ENCODE data around the gene MSI2.

Gene MSI2

DNA sequence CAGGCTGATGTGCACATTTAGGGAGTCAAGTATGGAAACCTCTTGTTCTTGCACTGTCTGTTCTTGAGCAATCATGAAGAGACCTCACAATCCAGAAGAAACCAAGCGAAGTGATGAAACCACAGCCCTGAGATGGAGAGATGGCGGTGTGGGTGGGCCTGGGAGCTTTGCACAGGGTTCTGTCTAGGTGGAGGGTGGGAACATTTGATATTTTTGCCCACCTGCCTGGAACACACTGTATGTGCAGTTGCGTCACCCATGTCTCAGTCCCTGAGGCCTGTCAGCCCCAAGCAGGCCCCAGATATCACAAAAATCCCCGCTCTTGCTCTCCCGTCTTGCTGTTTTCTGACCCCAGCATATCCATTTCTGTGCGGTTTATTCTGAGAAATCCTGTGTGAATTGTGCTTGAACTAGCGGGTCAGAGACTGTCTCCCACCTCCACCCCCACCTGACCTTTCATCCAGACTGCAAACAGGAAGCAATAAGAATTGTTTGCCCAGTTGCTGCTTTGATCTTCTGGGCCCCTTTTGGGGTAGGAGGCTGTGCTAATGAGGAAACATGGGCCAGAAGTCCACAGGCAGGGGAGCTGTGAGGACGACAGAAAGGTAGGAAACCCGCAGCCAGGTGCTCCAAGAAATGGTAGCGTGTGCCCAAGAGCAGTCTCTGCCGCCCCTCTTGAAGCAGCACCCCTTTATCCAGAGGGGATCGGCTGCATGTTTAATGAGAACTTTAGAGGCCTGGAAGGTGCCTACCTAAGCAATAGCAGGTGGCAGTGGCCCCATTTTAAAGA is 304.9 kb downstream of the MSI2 start:
- no peak for DNase-seq (ENCODE audit: low read depth)
- no peak overlapping the region for H3K4me3 ChIP-seq (ENCODE audit: control insufficient read depth, low read depth, low read length)
- TF ChIP-seq, protein P1, sequence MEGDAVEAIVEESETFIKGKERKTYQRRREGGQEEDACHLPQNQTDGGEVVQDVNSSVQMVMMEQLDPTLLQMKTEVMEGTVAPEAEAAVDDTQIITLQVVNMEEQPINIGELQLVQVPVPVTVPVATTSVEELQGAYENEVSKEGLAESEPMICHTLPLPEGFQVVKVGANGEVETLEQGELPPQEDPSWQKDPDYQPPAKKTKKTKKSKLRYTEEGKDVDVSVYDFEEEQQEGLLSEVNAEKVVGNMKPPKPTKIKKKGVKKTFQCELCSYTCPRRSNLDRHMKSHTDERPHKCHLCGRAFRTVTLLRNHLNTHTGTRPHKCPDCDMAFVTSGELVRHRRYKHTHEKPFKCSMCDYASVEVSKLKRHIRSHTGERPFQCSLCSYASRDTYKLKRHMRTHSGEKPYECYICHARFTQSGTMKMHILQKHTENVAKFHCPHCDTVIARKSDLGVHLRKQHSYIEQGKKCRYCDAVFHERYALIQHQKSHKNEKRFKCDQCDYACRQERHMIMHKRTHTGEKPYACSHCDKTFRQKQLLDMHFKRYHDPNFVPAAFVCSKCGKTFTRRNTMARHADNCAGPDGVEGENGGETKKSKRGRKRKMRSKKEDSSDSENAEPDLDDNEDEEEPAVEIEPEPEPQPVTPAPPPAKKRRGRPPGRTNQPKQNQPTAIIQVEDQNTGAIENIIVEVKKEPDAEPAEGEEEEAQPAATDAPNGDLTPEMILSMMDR (IDR thresholded peaks at IDR 0.05; ENCODE audit: control insufficient read depth, insufficient read depth, low read depth, low read length, missing control alignments): no peak

DNA sequence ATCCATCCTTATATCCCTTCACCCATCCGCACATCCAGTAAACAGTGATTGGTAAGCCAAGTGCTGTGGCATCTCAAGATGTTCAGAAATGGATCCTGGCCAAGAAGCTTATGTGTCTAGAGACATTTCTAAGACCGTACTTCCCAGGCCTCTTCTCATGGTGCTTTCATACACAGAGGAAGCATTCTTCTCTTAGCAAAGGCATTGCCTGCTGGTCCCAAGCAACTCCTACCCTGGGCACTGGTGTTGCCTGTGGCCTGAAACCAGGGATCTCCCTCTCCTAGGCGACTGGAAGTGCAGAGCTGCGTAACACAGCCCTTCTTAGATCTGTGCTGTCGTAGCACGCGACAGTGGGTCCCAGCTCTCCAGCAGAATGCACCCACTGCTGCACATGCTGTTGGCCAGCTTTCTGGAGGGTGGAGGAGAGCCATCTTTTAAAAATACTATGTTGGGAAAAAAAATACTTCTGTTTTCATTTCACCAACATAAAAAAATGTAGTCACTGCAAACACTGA is 305.9 kb downstream of the MSI2 start:
- no peak for DNase-seq (ENCODE audit: low read depth)
- TF ChIP-seq, protein P1 (IDR thresholded peaks at IDR 0.05; ENCODE audit: control insufficient read depth, insufficient read depth, low read depth, low read length, missing control alignments): no peak
- H3K4me3 ChIP-seq (ENCODE audit: control insufficient read depth, low read depth, low read length): no peak overlapping the region

DNA sequence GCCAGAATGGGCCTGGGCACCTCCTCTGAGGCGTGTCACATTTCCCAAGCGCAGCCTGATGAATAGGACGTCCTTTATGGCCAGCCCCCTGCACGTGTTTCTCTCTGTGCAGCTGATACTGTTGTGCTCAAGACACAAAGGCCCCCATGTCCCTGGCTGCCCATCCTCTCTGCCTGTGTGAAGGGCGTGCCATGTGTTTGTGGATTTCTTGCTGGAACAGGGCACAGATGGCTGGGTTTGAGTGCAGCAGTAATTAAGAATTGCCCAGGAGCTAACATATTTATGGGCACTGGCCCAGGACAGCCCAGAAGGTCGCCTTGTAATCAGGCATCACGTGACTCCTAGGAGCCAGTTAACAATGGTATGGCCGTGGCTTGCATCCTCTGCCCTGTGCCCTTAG is 307.6 kb downstream of the MSI2 start:
- no peak overlapping the region for H3K4me3 ChIP-seq (ENCODE audit: control insufficient read depth, low read depth, low read length)
- TF ChIP-seq, protein P1 (IDR thresholded peaks at IDR 0.05; ENCODE audit: control insufficient read depth, insufficient read depth, low read depth, low read length, missing control alignments): no peak
- DNase-seq (ENCODE audit: low read depth): no peak

DNA sequence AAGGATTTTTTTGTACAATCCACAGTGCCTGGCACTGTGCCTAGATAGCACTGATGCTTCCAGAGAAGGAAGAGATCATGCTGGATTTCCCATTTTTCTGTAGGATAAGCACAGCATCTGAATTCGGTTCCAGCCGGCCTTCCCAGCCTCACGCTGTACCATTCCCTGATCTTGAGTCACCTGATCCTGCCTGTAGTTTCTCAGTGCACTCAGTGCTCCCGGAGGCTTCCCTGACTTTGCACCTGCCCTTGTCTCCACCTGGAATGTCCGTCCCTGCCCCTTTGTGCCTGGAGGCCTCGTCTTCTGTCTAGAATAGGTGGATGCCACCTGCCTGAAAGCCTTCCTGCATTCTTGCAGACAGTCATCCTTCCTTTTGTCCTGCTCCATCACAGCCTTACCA is 308.9 kb downstream of the MSI2 start:
- no peak overlapping the region for H3K4me3 ChIP-seq (ENCODE audit: control insufficient read depth, low read depth, low read length)
- DNase-seq (ENCODE audit: low read depth): no peak
- TF ChIP-seq, protein P1 (IDR thresholded peaks at IDR 0.05; ENCODE audit: control insufficient read depth, insufficient read depth, low read depth, low read length, missing control alignments): no peak

DNA sequence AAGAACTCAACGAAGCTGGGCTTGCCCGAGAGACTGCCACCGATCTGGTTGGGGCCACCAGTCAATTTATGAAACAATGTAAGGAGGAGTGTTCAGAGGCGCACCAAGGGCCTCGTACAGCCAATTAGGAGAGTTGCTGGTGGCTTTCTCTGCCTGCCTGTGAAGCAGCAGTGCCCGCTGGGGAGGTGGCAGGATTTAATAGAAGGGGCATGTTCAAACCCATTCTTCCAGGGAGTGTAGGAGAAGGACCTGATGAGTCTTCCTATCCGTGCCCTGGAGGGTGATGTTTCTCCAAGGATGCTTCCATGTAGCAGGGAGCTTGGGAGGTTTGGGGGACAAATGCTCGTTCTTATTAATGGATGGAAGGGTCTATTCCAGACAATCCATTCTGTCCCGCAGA is 310.4 kb downstream of the MSI2 start:
- no peak for DNase-seq (ENCODE audit: low read depth)
- TF ChIP-seq, protein P1 (IDR thresholded peaks at IDR 0.05; ENCODE audit: control insufficient read depth, insufficient read depth, low read depth, low read length, missing control alignments): no peak

DNA sequence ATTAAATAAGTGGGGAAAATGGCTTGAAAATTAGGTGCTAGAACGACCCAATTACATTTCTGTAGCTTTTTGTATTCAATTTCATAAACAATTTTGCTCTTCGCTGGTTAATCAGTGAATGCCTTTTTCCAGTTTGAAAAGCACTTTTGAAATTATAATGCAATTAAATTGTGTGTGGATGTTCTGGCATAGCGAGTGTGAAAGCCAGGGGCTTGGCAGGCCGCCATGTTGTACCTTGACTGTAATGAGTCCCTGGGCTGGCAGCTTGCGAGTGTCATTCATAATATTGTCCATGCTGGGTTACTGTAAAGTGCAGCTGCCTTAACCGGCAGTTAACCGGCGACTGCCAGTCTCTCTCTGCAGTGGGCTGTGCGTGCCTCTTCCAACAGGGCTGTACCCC is 310.9 kb downstream of the MSI2 start:
- H3K4me3 ChIP-seq (ENCODE audit: control insufficient read depth, low read depth, low read length): no peak overlapping the region
- DNase-seq (ENCODE audit: low read depth): no peak
- TF ChIP-seq, protein P1 (IDR thresholded peaks at IDR 0.05; ENCODE audit: control insufficient read depth, insufficient read depth, low read depth, low read length, missing control alignments): no peak

More for the DNA sequence above, 310.4 kb downstream of the MSI2 start:
- no peak overlapping the region for H3K4me3 ChIP-seq (ENCODE audit: control insufficient read depth, low read depth, low read length)

Measured in AG09309 (cell line).